GM21367 (cell line): ENCODE data around the gene FNDC11.

Experiments used
- ATAC-seq: cut with Tn5 transposase; IDR thresholded peaks from one replicate; pipeline ENCODE4 v1.9.1; 2021; ENCODE audit not compliant: unreplicated experiment

The FNDC11 gene

GRCh38 chr20:63525185-63525584 is 28.8 kb upstream of the FNDC11 start:
- no peak for ATAC-seq

GRCh38 chr20:63525971-63526370 is 28.0 kb upstream of the FNDC11 start:
- ATAC-seq, result no peak

GRCh38 chr20:63527184-63527583 is 26.8 kb upstream of the FNDC11 start:
- no peak for ATAC-seq

GRCh38 chr20:63529180-63529860 is 24.6 kb upstream of the FNDC11 start:
- ATAC-seq, result no peak

- ATAC-seq, result no peak
Measured at GRCh38 chr20:63529861-63530787, 23.8 kb upstream of the FNDC11 start.

GRCh38 chr20:63530788-63531160 is 23.2 kb upstream of the FNDC11 start:
- no peak for ATAC-seq

GRCh38 chr20:63531686-63532448 is 22.1 kb upstream of the FNDC11 start:
- no peak for ATAC-seq

- ATAC-seq, result no peak
Measured at GRCh38 chr20:63532449-63532971, 21.4 kb upstream of the FNDC11 start.

- ATAC-seq, result no peak
Measured at GRCh38 chr20:63533388-63533787, 20.6 kb upstream of the FNDC11 start.

GRCh38 chr20:63533871-63534393 is 20.0 kb upstream of the FNDC11 start:
- no peak for ATAC-seq

- ATAC-seq, result no peak
Measured at GRCh38 chr20:63534427-63534830, 19.5 kb upstream of the FNDC11 start.

- no peak for ATAC-seq
Measured at GRCh38 chr20:63534831-63535651, 18.9 kb upstream of the FNDC11 start.

- no peak for ATAC-seq
Measured at GRCh38 chr20:63536241-63536977, 17.6 kb upstream of the FNDC11 start.

- peak; percentile 11 for ATAC-seq
Measured at GRCh38 chr20:63536997-63537524, 16.9 kb upstream of the FNDC11 start, which contains the start of gene PTK6. TSS of gene PTK6 (minus strand) at chr20:63537376. CDS start at chr20:63537314, 62 bp downstream.

GRCh38 chr20:63537525-63538203 is 16.3 kb upstream of the FNDC11 start:
- ATAC-seq, result peak; percentile 74

- no peak for ATAC-seq
Measured at GRCh38 chr20:63538204-63539091, 15.5 kb upstream of the FNDC11 start.

- no peak for ATAC-seq
Measured at GRCh38 chr20:63539092-63539430, 14.9 kb upstream of the FNDC11 start.
